Subcutaneous abdominal adipose tissue (tissue), 5 donors: ENCODE data around the gene MINAR1.
"Not testable (repeated sequence)": the region's sequence is repeated elsewhere in the genome, so short reads cannot be mapped to it uniquely, and the experiment has no call there.

Experiments
- H3K27ac ChIP-seq: one replicate; pipeline ENCODE4 v1.7.0; 2013; ENCODE audit warnings: low read depth, mild to moderate bottlenecking, inconsistent platforms, low read length, moderate library complexity
- H3K27me3 ChIP-seq, 5 donors: one replicate each; pipeline ENCODE4 v1.7.0; 2013; ENCODE audit warnings: low read length in 5 of 5, inconsistent platforms in 1 of 5; ENCODE audit not compliant: control insufficient read depth in 5 of 5, insufficient read depth in 4 of 5
- H3K36me3 ChIP-seq, 5 donors: one replicate each; pipeline ENCODE4 v1.7.0; 2013; ENCODE audit warnings: low read length in 5 of 5; ENCODE audit not compliant: control insufficient read depth in 5 of 5, insufficient read depth in 5 of 5
- H3K4me1 ChIP-seq, 5 donors: one replicate each; pipeline ENCODE4 v1.7.0; 2013; ENCODE audit warnings: low read length in 5 of 5, mild to moderate bottlenecking in 3 of 5, moderate library complexity in 1 of 5; ENCODE audit not compliant: control insufficient read depth in 5 of 5, insufficient read depth in 5 of 5
- H3K4me3 ChIP-seq, 5 donors: one replicate each; pipeline ENCODE4 v1.7.0; 2013; ENCODE audit warnings: low read length in 5 of 5, low read depth in 1 of 5
- H3K9ac ChIP-seq, 5 donors: one replicate each; pipeline ENCODE4 v1.7.0; 2013; ENCODE audit warnings: low read length in 5 of 5, mild to moderate bottlenecking in 4 of 5, moderate library complexity in 3 of 5
- H3K9me3 ChIP-seq, 5 donors: one replicate each; pipeline ENCODE4 v1.7.0; 2013; ENCODE audit warnings: low read length in 5 of 5; ENCODE audit not compliant: control insufficient read depth in 5 of 5
- donor health status: healthy.
- donor health status: healthy.
- donor health status: healthy.
- donor health status: healthy.
- donor health status: healthy.

The MINAR1 gene

GRCh38 chr15:79408041-79408440 lies 24.1 kb upstream of the MINAR1 start:
- H3K27me3 ChIP-seq = peaks cover 0 to 7% (median 0%) of the 10 kb centered on the region in 5 donors
- H3K36me3 ChIP-seq = peaks cover 0 to 3% (median 0%) of the 10 kb centered on the region in 5 donors
- H3K4me1 ChIP-seq = no peaks in the 10 kb centered on the region
- no peak overlapping the region for H3K4me3 ChIP-seq
- H3K27ac ChIP-seq = no peak overlapping the region
- no peak overlapping the region for H3K9ac ChIP-seq
- H3K9me3 ChIP-seq = no peaks in the 10 kb centered on the region

- no peak overlapping the region for H3K27ac ChIP-seq
- H3K27me3 ChIP-seq = peaks cover 0 to 4% (median 0%) of the 10 kb centered on the region in 5 donors
- peaks cover 0 to 3% (median 0%) of the 10 kb centered on the region in 5 donors for H3K36me3 ChIP-seq
- H3K9me3 ChIP-seq = no peaks in the 10 kb centered on the region
- H3K4me1 ChIP-seq = no peaks in the 10 kb centered on the region
- H3K4me3 ChIP-seq = no peak overlapping the region
- no peak overlapping the region for H3K9ac ChIP-seq
These were observed 21.9 kb upstream of the MINAR1 start for GRCh38 chr15:79410237-79410636.

GRCh38 chr15:79412010-79412409 lies 20.1 kb upstream of the MINAR1 start:
- Histone ChIP-seq H3K36me3 (peaks cover 0 to 3% (median 0%) of the 10 kb centered on the region in 5 donors), H3K9ac (no peak overlapping the region), H3K4me1 (no peaks in the 10 kb centered on the region), H3K27me3 (peaks cover 0 to 4% (median 0%) of the 10 kb centered on the region in 5 donors), H3K27ac (no peak overlapping the region), H3K9me3 (no peaks in the 10 kb centered on the region), H3K4me3 (no peak overlapping the region)

GRCh38 chr15:79412429-79412828 lies 19.7 kb upstream of the MINAR1 start:
- Histone ChIP-seq H3K9ac (no peak overlapping the region), H3K4me3 (no peak overlapping the region), H3K36me3 (peaks cover 0 to 3% (median 0%) of the 10 kb centered on the region in 5 donors), H3K27ac (no peak overlapping the region), H3K27me3 (peaks cover 0 to 4% (median 0%) of the 10 kb centered on the region in 5 donors), H3K9me3 (no peaks in the 10 kb centered on the region), H3K4me1 (no peaks in the 10 kb centered on the region)

- H3K36me3 ChIP-seq = peaks cover 0 to 3% (median 0%) of the 10 kb centered on the region in 5 donors
- H3K4me3 ChIP-seq = no peak overlapping the region
- H3K4me1 ChIP-seq = no peaks in the 10 kb centered on the region
- H3K9me3 ChIP-seq = no peaks in the 10 kb centered on the region
- no peak overlapping the region for H3K9ac ChIP-seq
- no peak overlapping the region for H3K27ac ChIP-seq
- H3K27me3 ChIP-seq = peaks cover 0 to 7% (median 0%) of the 10 kb centered on the region in 5 donors
These were observed 15.3 kb upstream of the MINAR1 start for GRCh38 chr15:79416876-79417275.

- Histone ChIP-seq H3K27ac (no peak overlapping the region), H3K27me3 (peaks cover 0 to 5% (median 0%) of the 10 kb centered on the region in 5 donors), H3K36me3 (no peaks in the 10 kb centered on the region), H3K9ac (no peak overlapping the region), H3K9me3 (no peaks in the 10 kb centered on the region), H3K4me3 (no peak overlapping the region), H3K4me1 (no peaks in the 10 kb centered on the region)
These were observed 13.3 kb upstream of the MINAR1 start for GRCh38 chr15:79418693-79419279.

- peaks cover 0 to 3% (median 0%) of the 10 kb centered on the region in 5 donors for H3K9me3 ChIP-seq
- H3K27me3 ChIP-seq = peaks cover under 1 to 28% (median 7%) of the 10 kb centered on the region in 5 donors
- H3K9ac ChIP-seq = no peak overlapping the region
- H3K4me3 ChIP-seq = no peak overlapping the region
- H3K4me1 ChIP-seq = no peaks in the 10 kb centered on the region
- H3K36me3 ChIP-seq = no peaks in the 10 kb centered on the region
- H3K27ac ChIP-seq = no peak overlapping the region
These were observed 6.4 kb upstream of the MINAR1 start for GRCh38 chr15:79425591-79426295.

GRCh38 chr15:79426899-79427298 lies 5.2 kb upstream of the MINAR1 start:
- H3K9me3 ChIP-seq, H3K36me3 ChIP-seq, H3K9ac ChIP-seq, H3K4me1 ChIP-seq, H3K4me3 ChIP-seq, H3K27ac ChIP-seq: not testable (repeated sequence)
- peaks cover 7 to 30% (median 15%) of the 10 kb centered on the region in 5 donors for H3K27me3 ChIP-seq

- Histone ChIP-seq H3K4me3 (no peak overlapping the region), H3K9me3 (peaks cover 0 to 3% (median 0%) of the 10 kb centered on the region in 5 donors), H3K36me3 (no peaks in the 10 kb centered on the region), H3K27me3 (peaks cover 17 to 40% (median 24%) of the 10 kb centered on the region in 5 donors), H3K4me1 (peaks cover 0 to 17% (median 16%) of the 10 kb centered on the region in 5 donors), H3K27ac (no peak overlapping the region), H3K9ac (no peak overlapping the region)
These were observed 4.1 kb upstream of the MINAR1 start for GRCh38 chr15:79427781-79428598.
